Fibroblast of mammary gland (primary cell): ENCODE measurements around the gene ANXA11.
A peak's percentile ranks its signal among the peaks of the same experiment; 100 is the strongest.
"Not testable (repeated sequence)": the region's sequence is repeated elsewhere in the genome, so short reads cannot be mapped to it uniquely, and the experiment has no call there.

Experiments used
- DNase-seq: peaks from one replicate; pipeline ENCODE4 v3.0.0-alpha.2; 2010; ENCODE audit warnings: low read depth
- H3K4me3 ChIP-seq: 2 replicates; pipeline ENCODE4 v1.5.1; 2011; ENCODE audit warnings: low read depth, mild to moderate bottlenecking, low read length, moderate library complexity; ENCODE audit not compliant: control insufficient read depth
- CTCF ChIP-seq: conservative IDR thresholded peaks from 2 replicates; pipeline ENCODE4 v1.5.1; 2011; ENCODE audit warnings: low read depth, low read length, inconsistent platforms; ENCODE audit not compliant: control insufficient read depth, insufficient read depth

ANXA11 gene

GRCh38 chr10:80137031-80137862 is 68.1 kb downstream of the ANXA11 start:
- H3K4me3 ChIP-seq = no peak overlapping the region
- DNase-seq = peak; percentile 97
- TF ChIP-seq CTCF = no peak

- DNase-seq = peak; percentile 99
- no peak for TF ChIP-seq CTCF
- no peak overlapping the region for H3K4me3 ChIP-seq
These were observed 69.2 kb downstream of the ANXA11 start for GRCh38 chr10:80136134-80136571.

- DNase-seq = not testable (repeated sequence)
- peak overlapping the region; percentile 67 for H3K4me3 ChIP-seq
These were observed 71.7 kb downstream of the ANXA11 start for GRCh38 chr10:80133687-80134086.

GRCh38 chr10:80133206-80133605 is 72.1 kb downstream of the ANXA11 start:
- peak; percentile 64 for DNase-seq
- no peak for TF ChIP-seq CTCF
- peak overlapping the region; percentile 67 for H3K4me3 ChIP-seq

- peak within 1 kb of the TSS; percentile 67 for H3K4me3 ChIP-seq
- DNase-seq = no peak
These were observed 72.8 kb downstream of the ANXA11 start, which contains the start of gene PLAC9 for GRCh38 chr10:80132299-80133139. Gene PLAC9, plus strand, starts transcription at chr10:80132730. Its CDS starts 33 bp downstream, at chr10:80132763.

GRCh38 chr10:80131499-80131901 is 73.8 kb downstream of the ANXA11 start:
- DNase-seq = no peak
- no peak for TF ChIP-seq CTCF
- H3K4me3 ChIP-seq = no peak overlapping the region

More at GRCh38 chr10:80132299-80133139, 72.8 kb downstream of the ANXA11 start, which contains the start of gene PLAC9:
- no peak for TF ChIP-seq CTCF

GRCh38 chr10:80126876-80127275 is 78.5 kb downstream of the ANXA11 start:
- no peak for TF ChIP-seq CTCF
- H3K4me3 ChIP-seq = no peak overlapping the region
- DNase-seq = no peak
